Omental fat pad (tissue), 4 donors: ENCODE measurements around the gene DHDDS. TPM values are rescaled to one million over a fixed set of nuclear protein-coding genes. Genes with fewer than 3 reads are reported as not detected.

ENCODE experiments used
- ATAC-seq: fragments of 150-250 bp; one replicate; pipeline ENCODE4 v1.9.1; 2016; ENCODE audit warnings: mild to moderate bottlenecking, moderate library complexity; ENCODE audit not compliant: low FRiP score
- DNase-seq: peaks from one replicate; pipeline ENCODE4 v3.0.0-alpha.2; 2019; ENCODE audit warnings: low spot score
- total RNA-seq, 4 donors: library from RNA; depleted of rRNA; stranded (reverse); fragments of >200 nt; gene quantifications; one replicate each; pipeline ENCODE4 v1.1.0, GENCODE V29; 2016
- TF ChIP-seq, protein P1 (sequence below), 3 donors: fragments of 450-650 bp; IDR thresholded peaks; one replicate each; pipeline ENCODE4 v1.5.1; 2016 to 2017; ENCODE audit warnings: antibody characterized with exemption in 3 of 3, mild to moderate bottlenecking in 3 of 3, moderate library complexity in 2 of 3

The DHDDS gene
- total RNA-seq, 4 donors from 2014 or later: 44.9 to 117 (median 82.8) TPM

DNA sequence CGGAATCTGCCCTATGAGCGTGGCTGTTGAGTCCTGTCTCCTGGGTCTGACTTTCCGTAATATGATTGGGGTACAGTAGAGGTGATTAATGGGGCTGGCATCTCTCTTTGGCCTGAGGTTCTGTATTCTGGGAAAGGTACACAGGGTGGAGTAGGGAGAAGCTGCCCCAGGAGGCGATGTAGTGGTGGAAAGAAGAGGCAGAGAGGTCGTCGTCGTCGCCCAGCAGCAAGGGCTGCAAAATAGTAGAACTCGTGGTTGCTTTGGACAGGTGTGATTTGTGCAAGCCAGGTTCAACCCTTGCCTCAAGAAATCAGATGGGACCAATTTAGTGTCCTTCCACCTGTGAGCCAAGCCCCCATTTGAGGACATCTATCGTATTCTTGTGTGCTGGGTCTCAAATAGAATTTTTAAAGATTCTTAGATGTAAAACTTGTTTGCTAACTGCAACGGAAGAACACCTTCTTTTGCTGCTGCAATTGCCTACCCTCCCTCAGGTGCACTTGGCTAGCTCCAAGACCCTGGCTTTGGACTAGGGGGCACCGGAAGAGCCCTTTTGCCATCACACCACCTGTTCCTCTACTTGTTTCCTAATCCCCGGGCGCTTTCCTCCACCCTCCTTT lies 38.9 kb downstream of the DHDDS start:
- TF ChIP-seq, protein P1, sequence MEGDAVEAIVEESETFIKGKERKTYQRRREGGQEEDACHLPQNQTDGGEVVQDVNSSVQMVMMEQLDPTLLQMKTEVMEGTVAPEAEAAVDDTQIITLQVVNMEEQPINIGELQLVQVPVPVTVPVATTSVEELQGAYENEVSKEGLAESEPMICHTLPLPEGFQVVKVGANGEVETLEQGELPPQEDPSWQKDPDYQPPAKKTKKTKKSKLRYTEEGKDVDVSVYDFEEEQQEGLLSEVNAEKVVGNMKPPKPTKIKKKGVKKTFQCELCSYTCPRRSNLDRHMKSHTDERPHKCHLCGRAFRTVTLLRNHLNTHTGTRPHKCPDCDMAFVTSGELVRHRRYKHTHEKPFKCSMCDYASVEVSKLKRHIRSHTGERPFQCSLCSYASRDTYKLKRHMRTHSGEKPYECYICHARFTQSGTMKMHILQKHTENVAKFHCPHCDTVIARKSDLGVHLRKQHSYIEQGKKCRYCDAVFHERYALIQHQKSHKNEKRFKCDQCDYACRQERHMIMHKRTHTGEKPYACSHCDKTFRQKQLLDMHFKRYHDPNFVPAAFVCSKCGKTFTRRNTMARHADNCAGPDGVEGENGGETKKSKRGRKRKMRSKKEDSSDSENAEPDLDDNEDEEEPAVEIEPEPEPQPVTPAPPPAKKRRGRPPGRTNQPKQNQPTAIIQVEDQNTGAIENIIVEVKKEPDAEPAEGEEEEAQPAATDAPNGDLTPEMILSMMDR (IDR thresholded peaks at IDR 0.05): no peak
- ATAC-seq (no peak), DNase-seq (no peak)

DNA sequence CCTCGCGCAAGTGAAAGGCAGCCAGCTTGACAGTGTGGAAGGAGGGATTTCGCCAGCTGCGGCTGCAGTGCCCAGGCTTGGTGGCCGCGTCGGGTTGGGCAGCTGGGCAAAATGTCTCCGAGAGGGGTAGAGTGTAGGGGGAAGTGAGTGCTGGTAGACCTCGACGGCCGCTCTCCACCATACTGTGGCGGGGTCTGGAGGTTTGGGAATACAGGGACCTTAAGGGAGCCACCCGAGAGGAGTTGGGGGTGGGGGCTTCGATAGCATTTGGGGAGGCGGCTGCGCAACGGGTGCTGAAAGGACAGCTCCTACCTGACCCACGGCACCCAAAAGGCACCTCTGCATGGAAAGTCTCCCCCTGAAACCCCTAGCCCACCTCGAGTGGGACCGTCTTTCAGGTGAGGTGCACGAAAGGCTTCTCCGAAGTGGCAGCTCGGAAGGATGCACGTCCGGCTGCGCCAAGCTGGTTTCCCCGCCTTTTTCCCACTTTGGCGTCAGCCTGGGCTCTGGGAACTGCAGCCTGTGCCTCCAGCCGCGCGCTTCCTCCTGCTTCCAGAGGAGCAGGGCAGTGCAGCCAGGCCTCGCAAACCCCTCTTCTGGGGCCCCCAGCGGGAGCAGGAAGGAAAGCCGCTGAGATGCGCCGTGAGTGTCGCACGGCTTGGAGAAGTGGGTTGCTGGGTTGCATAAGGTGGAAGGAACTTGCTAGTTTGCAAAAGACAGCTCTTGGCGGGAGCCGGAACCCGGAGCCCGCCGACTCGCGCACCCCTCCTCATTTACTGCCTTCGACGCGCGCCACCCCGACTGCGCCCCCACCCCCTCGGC lies 39.6 kb downstream of the DHDDS start:
- TF ChIP-seq, protein P1 (IDR thresholded peaks at IDR 0.05): no peak
- peak; percentile 43 for ATAC-seq
- DNase-seq: no peak

DNA sequence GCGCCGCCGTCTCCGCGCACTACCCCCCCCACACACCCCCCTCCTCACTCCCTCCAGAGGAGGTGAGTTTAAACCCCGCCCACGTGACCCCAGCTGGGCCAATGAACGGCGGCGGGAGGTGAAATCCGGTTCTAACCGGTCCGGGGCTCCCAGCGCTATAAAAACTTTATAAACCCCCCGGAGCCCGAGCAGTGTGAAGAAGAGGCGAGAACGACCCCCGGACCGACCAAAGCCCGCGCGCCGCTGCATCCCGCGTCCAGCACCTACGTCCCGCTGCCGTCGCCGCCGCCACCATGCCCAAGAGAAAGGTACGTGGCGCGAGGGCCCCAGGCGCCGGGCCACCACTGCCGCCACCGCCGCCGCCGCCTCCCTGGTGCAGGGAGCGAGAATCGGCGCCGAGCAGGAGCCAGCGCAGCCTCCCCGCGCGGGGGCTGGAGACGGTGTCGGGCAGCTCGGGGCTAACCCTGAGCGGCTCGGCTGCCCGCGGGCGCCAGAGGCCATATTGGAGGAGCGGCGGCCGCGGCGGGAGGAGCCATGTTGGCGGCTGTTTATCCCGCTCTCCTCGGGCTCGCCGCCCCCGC lies 40.3 kb downstream of the DHDDS start, which contains the start of gene HMGN2:
HMGN2 (plus strand) TSS at position 121 of the 581 bp plus-strand sequence; CDS start at position 294, 173 bp downstream.
- TF ChIP-seq, protein P1 (IDR thresholded peaks at IDR 0.05): no peak
- peak; percentile 67 for ATAC-seq
- peak; percentile 77 for DNase-seq

DNA sequence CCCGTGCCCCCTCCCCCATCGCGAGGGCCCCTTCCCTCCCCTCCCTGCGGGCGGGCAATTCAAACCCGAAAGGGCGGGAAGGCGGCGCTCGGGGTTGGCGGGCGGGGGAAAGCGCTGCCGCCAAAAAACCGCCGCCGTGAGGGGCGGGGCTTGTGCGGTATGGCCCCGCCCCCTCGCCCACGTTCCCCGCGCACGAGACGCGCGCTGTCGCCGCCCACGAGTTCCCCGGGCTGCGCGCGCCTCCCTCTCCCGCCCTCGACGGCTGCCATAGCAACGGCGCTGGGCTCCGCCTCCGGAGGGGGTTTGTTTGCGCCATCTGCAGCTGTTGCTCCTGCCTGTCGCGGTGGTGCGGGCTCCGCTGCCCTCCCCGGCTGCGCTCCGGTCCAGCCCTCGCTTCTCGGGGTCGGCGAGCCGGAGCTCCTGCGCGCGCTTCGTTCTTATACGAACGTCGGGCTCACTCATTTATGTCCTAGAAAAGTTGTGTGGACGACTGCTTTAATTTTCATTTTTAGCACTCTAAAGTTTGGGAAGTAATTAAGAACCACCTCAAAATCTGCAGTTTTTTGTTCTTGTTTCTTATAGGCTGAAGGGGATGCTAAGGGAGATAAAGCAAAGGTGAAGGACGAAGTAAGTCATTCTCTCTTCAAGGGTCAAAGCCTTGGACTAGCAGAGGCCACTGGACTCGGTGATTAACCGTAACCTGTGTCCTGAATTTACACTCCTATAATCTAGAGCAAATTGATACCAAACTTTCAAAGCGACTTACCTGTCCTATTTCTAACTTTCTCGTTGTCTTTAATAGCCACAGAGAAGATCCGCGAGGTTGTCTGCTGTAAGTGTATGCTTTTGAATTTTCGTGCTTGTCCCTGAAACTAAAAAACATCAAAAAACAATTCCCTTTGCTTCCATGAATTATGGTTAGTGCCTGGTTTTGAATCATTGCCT lies 41.1 kb downstream of the DHDDS start:
- ATAC-seq (peak; percentile 84), DNase-seq (peak; percentile 91)
- TF ChIP-seq, protein P1 (IDR thresholded peaks at IDR 0.05): no peak

DNA sequence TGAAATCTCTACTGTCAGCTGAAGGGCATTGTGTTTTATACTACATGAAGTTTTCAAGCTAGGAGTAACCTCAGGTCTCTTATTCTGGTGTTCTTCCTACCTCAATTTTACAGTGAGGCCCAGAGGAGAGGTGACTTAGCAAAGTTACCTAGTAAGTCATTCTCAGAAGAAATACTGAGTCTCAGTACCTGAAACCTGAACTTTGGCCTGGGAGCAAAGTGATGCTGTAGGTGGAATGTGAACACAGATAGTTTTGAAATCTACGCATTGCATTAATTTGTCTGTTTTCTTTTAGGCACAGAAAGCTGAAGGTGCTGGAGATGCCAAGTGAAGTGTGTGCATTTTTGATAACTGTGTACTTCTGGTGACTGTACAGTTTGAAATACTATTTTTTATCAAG lies 42.7 kb downstream of the DHDDS start:
- TF ChIP-seq, protein P1 (IDR thresholded peaks at IDR 0.05): no peak
- ATAC-seq: no peak
- no peak for DNase-seq

DNA sequence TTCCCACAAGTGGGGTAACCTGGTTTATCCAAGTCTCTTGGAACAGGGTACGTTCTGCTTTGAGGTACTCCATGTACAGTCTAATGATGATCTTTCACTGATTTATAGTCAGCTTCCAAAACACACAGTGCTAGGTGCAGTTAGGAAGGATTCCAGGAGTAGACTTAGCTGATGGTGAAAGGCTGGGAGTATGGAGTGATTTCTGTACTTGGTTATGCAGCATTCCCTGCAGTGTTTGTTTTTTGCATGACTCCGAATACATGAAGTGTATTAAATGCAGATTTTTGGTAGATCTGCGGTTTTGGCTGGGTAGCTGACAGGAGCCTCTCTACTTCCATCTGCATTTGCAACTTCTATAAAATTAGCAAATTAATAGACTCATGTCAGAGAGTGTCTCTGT lies 43.9 kb downstream of the DHDDS start:
- TF ChIP-seq, protein P1 (IDR thresholded peaks at IDR 0.05): no peak
- DNase-seq (no peak), ATAC-seq (no peak)
